Hematopoietic multipotent progenitor cell (in vitro differentiated cells): Measurements from ENCODE around the gene BMP7. TPM values are rescaled to one million over a fixed set of nuclear protein-coding genes. Genes with fewer than 3 reads are reported as not detected.
"Not testable (repeated sequence)": the region's sequence is repeated elsewhere in the genome, so short reads cannot be mapped to it uniquely, and the experiment has no call there.

Source experiments
- DNase-seq, 3 donors: peaks; one replicate each; pipeline ENCODE4 v3.0.0-alpha.2; 2011 to 2015; ENCODE audit warnings: low read depth in 2 of 3, low spot score in 2 of 3
- total RNA-seq: library from RNA; depleted of rRNA; stranded (reverse); fragments of >200 nt; gene quantifications from one replicate; pipeline ENCODE4 v1.2.3, GENCODE V29; 2012

The BMP7 gene
- total RNA-seq, 1 donor = not detected

DNA sequence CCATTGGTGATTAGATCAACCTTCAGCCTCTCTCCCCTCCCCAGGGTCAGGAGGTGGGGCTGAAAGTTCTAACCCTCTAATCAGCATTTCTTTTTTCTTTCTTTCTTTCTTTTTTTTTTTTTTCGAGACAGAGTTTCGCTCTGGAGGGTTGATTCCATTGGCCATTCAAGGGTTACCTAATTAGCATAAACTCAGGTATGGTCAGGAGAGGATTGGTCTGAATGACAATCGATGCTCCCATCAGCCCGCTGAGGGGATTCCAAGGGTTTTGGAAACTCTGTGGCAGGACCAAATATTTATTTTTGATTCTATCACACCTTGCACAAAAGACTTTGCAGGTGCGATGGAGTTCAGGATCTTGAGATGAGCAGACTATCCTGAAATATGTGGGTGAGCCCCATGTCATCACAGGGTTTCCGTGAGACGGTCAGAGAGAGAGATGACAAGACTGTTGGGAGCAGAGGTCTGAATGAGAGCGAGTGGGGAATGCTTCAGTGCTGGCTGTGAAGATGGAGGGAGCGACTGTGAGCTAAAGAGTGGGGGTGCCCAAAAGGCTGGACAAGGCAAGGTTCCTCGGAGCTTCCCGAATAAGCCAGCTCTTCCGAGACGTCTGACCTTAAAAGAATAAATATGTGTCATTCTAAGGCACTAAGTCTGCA, 107.1 kb downstream of the BMP7 start:
- DNase-seq = no peak

DNA sequence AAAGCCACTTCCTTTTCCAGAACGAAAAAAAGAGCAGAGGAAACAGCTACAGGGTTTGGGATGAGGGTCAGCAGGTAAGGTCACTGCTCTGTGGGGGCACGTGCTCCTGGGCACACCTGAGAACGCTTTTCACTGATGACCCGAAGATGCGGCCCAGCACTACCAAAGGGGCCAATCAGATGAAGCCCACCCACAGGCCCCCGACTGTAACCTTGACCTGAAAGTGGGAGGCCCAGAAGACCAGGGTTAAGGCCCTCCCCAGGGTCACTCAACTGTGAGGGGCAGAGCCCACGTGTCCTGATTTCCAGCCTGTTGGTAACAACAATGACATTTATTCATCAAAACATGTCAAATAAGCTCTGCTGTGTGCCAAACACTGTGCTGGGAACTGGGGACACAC, 108.0 kb downstream of the BMP7 start:
- DNase-seq = no peak

GRCh38 chr20:57157787-57158186, 108.7 kb downstream of the BMP7 start:
- not testable (repeated sequence) for DNase-seq

- DNase-seq = no peak
These were observed 109.2 kb downstream of the BMP7 start for GRCh38 chr20:57157106-57157691.

DNA sequence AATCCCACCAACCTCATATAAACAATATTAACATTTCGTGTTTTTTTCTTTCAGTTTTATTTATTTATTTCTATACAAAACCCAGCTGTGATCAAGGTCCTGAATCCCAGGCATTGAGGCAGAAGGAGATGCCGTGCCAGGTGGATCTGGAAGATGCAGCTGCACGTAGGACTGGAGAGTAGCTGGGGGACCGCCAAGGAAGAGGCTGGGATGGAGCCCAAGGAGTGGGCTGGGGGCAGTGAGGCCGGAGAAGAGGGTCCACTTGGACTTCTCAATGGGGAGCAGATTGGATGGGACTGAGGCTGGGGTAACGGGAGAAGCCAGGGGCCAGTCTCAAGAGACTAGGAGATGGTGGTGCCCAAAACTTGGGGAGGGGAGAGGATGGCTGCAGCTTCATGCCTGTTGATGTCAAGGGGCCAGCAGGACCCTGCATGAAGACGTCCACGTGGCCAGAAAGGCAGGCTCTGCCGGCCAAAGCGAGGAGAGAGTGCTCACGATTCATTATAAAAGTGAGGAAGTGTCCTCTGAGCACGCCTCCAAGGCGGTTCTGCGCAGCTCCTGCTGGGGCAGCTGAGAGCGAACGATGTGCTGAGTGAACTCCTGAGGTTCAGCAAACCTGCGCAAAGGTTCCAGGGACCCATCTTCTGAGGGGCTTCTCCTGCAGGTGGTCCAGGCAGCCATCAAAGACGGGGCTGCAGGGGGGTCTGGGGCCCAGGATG, 110.3 kb downstream of the BMP7 start:
- no peak for DNase-seq

- DNase-seq = no peak
These were observed 111.0 kb downstream of the BMP7 start for GRCh38 chr20:57155415-57155814.

DNA sequence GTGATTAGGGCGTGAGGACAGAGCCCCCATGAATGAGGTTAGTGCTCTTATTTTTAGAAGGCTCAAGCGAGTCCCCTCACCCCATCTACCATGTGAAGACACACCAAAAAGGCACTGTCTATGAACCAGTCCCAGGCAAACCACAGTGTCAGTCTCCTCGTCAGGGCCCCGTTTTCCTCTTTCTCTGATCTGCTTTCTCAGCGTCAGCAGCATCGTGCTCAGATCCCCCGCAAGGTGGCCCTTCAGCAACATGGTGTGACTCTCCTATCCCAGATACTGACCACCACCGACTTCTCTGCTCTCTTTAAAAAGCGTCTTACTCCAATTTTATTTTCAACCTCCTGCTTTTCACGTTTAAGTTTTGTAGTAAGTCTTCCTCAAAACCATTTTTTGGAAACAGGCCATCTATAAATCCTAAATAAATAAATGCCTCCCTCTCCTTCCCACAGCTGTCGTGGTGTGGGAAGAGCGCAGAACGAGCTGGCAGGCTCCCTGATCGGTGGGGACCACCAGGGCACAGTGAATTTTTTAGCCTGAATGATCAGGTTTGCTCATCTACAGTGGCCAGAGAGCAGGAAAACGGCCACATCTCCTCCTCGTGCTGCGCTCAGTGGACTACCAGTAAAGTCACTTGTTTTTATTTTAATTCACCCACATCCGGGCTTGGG, 113.1 kb downstream of the BMP7 start:
- no peak for DNase-seq

- DNase-seq = no peak
These were observed 113.9 kb downstream of the BMP7 start for GRCh38 chr20:57152557-57152956.

DNA sequence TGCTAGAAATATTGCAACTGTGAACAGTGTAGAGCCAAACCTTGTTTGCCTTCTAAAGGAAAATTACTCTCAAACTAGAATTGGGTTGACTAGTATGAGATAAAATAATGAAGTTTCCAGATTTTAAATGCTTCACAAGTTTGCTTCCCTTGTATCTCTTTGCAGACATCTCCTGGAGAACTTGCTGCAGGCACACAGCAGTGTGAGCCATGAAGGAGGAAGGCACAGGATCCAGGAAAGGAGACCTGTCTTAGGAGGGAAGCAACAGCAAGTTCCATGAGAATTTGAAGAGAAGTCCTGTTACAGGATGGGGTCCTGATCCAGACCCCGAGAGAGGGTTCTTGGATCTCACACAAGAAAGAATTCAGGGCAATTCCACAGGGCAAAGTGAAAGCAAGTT, 115.9 kb downstream of the BMP7 start:
- no peak for DNase-seq

DNA sequence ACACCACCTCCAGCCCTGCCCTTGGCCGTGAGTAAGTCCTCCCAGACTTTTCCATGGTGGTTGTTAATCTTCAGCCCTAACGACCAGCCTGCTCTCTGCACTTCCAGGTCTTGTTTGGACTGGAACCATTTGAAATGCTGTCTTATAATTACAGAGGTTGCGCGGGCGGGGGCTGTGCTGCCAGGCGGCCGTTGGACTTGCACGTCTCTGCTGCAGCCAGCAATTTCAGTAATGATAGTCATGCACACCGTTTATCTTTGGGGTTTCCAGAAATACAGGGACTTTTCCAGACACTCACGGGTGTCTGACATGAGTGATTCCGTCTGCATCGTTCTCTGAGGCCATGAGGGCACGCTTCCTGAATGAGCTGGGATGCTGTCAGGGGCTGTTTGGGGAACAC, 118.2 kb downstream of the BMP7 start:
- DNase-seq = no peak

GRCh38 chr20:57147185-57147584, 119.3 kb downstream of the BMP7 start:
- DNase-seq = no peak

- no peak for DNase-seq
These were observed 120.3 kb downstream of the BMP7 start for GRCh38 chr20:57146155-57146554.

DNA sequence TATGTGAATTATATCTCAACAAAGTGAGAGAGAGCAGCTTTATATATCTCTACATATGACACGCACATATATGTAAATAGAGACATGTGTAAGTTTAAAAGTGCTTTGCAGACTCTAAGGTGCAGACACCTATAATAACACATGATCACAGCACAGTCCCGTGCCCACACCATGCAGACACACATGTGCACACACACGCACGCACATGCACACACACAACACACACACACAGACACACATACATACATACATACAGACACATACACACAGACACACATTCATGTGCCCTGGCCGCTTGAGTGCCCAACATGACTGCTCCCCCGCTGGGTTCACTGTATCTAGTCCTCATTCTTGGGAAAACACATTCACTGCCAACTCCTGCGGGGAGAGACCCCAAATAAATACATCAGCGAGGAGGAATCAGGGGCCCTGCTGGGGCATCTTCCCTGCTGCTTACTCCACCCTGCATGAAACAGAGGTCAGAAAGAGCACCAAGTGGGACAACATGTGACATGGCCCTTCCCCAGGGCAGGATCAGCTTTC, 121.3 kb downstream of the BMP7 start:
- DNase-seq = no peak

- no peak for DNase-seq
These were observed 123.3 kb downstream of the BMP7 start for GRCh38 chr20:57143173-57143572.

DNA sequence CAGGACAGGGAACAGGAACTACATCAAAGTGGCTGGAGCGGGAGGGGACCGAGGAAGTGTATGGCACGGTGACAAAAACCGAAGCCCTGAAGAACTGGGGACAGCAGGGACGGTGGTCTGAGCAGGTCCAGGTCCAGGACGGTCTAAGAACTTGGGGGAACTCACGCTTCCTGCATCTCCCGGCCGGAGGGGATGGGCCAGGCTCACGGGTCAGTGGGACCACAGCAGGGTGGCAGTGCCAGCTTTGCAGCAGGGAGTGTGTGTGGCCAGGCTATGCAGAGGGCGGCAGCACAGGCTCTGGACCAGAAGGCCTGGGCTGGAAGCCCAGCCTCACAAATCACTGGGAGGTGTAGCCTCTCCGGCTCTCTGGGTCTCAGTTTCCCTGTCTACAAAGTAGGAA, 123.8 kb downstream of the BMP7 start:
- DNase-seq = no peak

DNA sequence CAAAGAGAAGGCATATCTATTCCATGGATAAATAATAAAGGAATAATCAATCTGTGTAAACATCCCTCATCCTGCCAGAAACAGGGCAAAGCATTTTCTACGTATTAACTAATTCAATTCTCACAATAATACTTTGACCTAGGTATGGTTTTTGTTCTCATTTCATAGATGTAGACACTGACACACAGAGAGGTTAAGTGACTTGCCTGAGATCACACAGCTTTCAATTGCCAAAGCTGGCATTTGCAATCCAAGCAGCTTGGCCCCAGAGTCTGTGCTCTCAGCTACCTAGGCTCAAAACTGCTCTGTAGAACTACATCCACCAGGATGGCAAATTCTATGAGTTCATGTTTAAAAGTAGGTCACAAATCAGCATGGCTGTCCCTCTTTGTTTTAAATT, 124.9 kb downstream of the BMP7 start:
- DNase-seq = no peak

GRCh38 chr20:57140416-57140965, 126.0 kb downstream of the BMP7 start:
- DNase-seq = no peak

DNA sequence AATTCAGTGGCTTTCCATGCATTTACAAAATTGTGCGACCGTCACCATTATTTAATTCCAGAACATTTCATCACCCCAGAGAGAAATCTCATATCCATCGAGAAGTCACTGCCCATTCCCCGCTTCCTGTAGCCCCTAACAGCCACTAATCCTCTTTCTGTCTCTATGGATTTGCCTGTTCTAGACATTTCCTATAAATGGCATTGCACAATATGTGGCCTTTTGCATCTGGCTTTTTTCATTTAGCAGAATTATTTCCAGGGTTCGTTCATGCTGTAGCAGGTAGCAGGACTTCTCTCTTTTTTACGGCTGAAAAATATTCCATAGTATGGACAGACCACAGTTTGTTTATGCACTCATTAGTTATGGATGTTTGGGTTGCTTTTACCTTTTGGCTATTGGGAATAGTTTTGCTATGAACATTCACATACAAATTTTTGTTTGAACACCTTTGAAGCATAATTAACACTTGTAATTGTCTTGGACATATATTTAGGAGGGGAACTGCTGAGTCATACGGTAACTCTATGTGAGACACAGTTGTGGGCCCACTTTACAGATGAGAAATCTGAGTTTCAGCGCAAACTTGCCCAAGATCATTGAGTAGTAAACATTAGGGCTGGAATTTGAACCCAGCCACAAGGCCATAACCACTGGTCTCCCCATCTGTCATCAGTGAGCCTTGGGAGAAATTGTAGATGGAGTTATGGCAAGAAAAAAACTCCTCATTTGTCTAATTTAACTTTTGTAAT, 126.9 kb downstream of the BMP7 start:
- DNase-seq = no peak

DNA sequence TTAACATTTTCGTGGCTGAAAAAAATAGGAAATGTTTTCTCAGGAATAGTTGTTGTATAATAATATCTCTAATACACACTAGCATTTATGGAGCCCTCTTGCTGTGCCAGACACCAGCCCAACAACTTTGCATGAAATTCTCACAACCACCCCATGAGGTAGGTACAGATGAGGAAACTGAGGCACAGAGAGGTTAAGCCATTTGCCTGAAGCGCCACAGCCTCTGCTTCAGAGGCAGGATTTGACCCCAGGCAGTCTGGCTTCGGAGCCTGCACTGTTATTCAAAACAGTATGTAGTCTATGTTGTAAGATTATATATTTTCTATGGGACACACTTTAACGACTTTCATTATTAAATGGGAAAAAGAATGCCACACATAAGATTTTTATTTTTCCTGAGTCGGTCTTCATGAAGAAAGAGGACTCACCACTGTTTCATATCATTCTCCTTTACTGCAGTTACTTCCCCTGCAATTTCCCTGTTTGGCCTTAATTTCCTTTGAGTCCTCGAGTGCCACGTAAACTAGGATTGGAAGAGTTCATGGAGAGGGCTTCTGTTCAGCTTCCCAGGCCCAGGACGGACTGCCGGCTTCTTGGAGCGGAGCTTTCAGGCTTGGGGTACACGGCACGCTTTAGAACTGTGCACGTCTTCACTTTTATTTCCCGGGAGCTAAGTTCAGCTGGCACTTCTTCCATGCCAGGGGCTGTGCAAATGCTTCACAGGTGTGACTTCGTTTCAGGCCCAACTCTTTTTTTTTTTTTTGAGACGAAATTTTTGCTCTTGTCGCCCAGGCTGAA, 128.0 kb downstream of the BMP7 start:
- no peak for DNase-seq

DNA sequence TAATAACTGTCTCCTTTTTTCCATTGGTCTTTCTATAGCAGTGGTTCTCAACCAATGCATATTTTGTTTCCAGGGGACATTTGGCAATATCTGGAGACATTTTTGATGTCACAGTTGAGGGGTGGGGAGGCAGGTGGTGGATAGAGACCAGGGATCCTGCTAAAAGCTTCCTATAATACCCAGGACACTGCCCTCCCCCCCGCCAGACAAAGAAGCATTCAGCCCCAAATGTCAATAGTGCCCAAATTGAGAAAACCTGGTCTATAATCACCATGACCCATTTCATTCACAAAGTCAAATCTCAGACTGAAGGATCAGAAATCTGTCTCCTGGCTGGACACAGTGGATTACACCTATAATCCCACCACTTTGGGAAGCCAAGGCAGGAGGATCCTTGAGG, 128.8 kb downstream of the BMP7 start:
- no peak for DNase-seq
